GM21367 (cell line): Measurements from ENCODE around the gene TFRC.
"Not testable (repeated sequence)": the region's sequence is repeated elsewhere in the genome, so short reads cannot be mapped to it uniquely, and the experiment has no call there.

ENCODE experiments used
- ATAC-seq: cut with Tn5 transposase; IDR thresholded peaks from one replicate; pipeline ENCODE4 v1.9.1; 2021; ENCODE audit not compliant: unreplicated experiment

The TFRC gene

GRCh38 chr3:196007744-196008335, 74.0 kb downstream of the TFRC start:
- no peak for ATAC-seq

GRCh38 chr3:196005338-196005737, 76.6 kb downstream of the TFRC start:
- not testable (repeated sequence) for ATAC-seq

- ATAC-seq: not testable (repeated sequence)
Observed at GRCh38 chr3:196004359-196005052, 77.4 kb downstream of the TFRC start.

GRCh38 chr3:196003611-196004010, 78.3 kb downstream of the TFRC start:
- ATAC-seq: no peak

DNA sequence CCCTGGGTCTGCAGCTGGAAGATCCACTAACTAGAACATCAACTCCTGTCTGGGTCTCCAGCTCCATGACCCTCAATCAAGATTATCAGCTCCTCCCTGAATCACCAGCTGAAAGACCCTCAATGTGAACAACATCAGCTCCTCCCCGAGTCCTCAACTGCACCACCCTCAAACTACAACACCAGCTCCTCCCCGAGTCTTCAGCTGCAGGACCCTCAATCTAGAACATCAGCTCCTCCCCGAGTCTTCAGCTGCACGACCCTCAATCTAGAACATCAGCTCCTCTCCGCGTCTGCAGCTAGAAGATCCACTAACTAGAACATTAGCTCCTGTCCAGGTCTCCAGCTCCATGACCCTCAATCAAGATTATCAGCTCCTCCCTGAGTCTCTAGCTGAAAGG, 79.2 kb downstream of the TFRC start:
- ATAC-seq: not testable (repeated sequence)

- ATAC-seq: not testable (repeated sequence)
Observed at GRCh38 chr3:196001240-196001639, 80.7 kb downstream of the TFRC start.

- not testable (repeated sequence) for ATAC-seq
Observed at GRCh38 chr3:196000360-196000950, 81.4 kb downstream of the TFRC start.

GRCh38 chr3:195999896-196000295, 82.0 kb downstream of the TFRC start:
- ATAC-seq: no peak
